ENCODE results near the gene PMS2. TPM values are rescaled to one million over a fixed set of nuclear protein-coding genes. Genes with fewer than 3 reads are reported as not detected.

PMS2 gene
- total RNA-seq, 1 experiment from 2014 or later = 27.6 TPM

- peaks cover 17% of the 10 kb centered on the region; the same call in 1 of the 2 replicates for H3K79me2 ChIP-seq (ENCODE audit: insufficient read depth, low read length)
- no peak overlapping the region for H3K27ac ChIP-seq (ENCODE audit: low read depth, low read length)
- H4K20me1 ChIP-seq (ENCODE audit: insufficient read depth) = no peaks in the 10 kb centered on the region
- H3K27me3 ChIP-seq (ENCODE audit: insufficient read depth, low read length) = no peaks in the 10 kb centered on the region
- H3K9ac ChIP-seq (ENCODE audit: low read length) = no peak overlapping the region
- no peak overlapping the region for H3K4me3 ChIP-seq (replicated peaks in 1 of 2; ENCODE audit: low read depth in 1 of 2, low read length in 2 of 2)
- no peak overlapping the region for H2AFZ ChIP-seq (ENCODE audit: low read depth, low read length, poor library complexity, severe bottlenecking)
- peaks cover 44 to 73% of the 10 kb centered on the region in 2 experiments for H3K36me3 ChIP-seq (ENCODE audit: control insufficient read depth in 1 of 2, insufficient read depth in 2 of 2, low read length in 2 of 2)
- no peaks in the 10 kb centered on the region for H3K9me2 ChIP-seq (ENCODE audit: insufficient read depth)
- DNase-seq (ENCODE audit: low read depth, low spot score) (no peak), ATAC-seq (no peak)
- peaks cover 7 to 24% of the 10 kb centered on the region in 2 experiments; a peak in 2 of 4 replicates for H3K4me1 ChIP-seq (ENCODE audit: control insufficient read depth in 1 of 2, insufficient read depth in 2 of 2, low read length in 2 of 2)
- H3K4me2 ChIP-seq (ENCODE audit: low read length) = no peak overlapping the region
- POLR2A ChIA-PET = no interaction called here
- TSS peak; percentile 75 for BruUV-seq (replicated peaks)
- CTCF ChIA-PET = no interaction called here
- RAD21 ChIA-PET (ENCODE audit: low non-redundant PET in 1 of 2, low total read pairs in 2 of 2, uncharacterized antibody in 2 of 2, unreplicated experiment in 2 of 2) = no interaction called here
- TF ChIP-seq JUND (IDR thresholded peaks at IDR 0.05) = 0 out of 2 replicates have a peak, but pooled peaks have one; percentile 5
- no peak for TF ChIP-seq ZFX (IDR thresholded peaks at IDR 0.05)
- no peaks in the 10 kb centered on the region for H3K9me3 ChIP-seq (ENCODE audit: control insufficient read depth in 1 of 2, insufficient read depth in 1 of 2, low read depth in 1 of 2, low read length in 2 of 2)
- intact Hi-C loops (cut with micrococcal nuclease) = no loop called here
Measured at GRCh38 chr7:6023974-6024435, 15.2 kb upstream of the PMS2 start.

- ChIA-PET CTCF (no interaction called here), POLR2A (no interaction called here), RAD21 (ENCODE audit: low non-redundant PET in 1 of 2, low total read pairs in 2 of 2, uncharacterized antibody in 2 of 2, unreplicated experiment in 2 of 2) (no interaction called here)
- Histone ChIP-seq H3K27me3 (ENCODE audit: insufficient read depth, low read length) (no peaks in the 10 kb centered on the region), H3K9ac (ENCODE audit: low read length) (no peak overlapping the region), H3K9me3 (ENCODE audit: control insufficient read depth in 1 of 2, insufficient read depth in 1 of 2, low read depth in 1 of 2, low read length in 2 of 2) (no peaks in the 10 kb centered on the region), H3K4me1 (ENCODE audit: control insufficient read depth in 1 of 2, insufficient read depth in 2 of 2, low read length in 2 of 2) (peaks cover 7 to 26% of the 10 kb centered on the region in 2 experiments; a peak in 2 of 4 replicates), H3K9me2 (ENCODE audit: insufficient read depth) (no peaks in the 10 kb centered on the region), H3K27ac (ENCODE audit: low read depth, low read length) (no peak overlapping the region), H3K36me3 (ENCODE audit: control insufficient read depth in 1 of 2, insufficient read depth in 2 of 2, low read length in 2 of 2) (peaks cover 44 to 68% of the 10 kb centered on the region in 2 experiments), H3K4me3 (replicated peaks in 1 of 2; ENCODE audit: low read depth in 1 of 2, low read length in 2 of 2) (no peak overlapping the region), H3K4me2 (ENCODE audit: low read length) (no peak overlapping the region), H4K20me1 (ENCODE audit: insufficient read depth) (no peaks in the 10 kb centered on the region), H3K79me2 (ENCODE audit: insufficient read depth, low read length) (peaks cover 17% of the 10 kb centered on the region; the same call in 1 of the 2 replicates), H2AFZ (ENCODE audit: low read depth, low read length, poor library complexity, severe bottlenecking) (no peak overlapping the region)
- TF ChIP-seq REST (IDR thresholded peaks at IDR 0.05; ENCODE audit: low read depth) (no peak), POLR2AphosphoS5 (IDR thresholded peaks at IDR 0.05; ENCODE audit: low read depth, low read length) (0 out of 2 replicates have a peak, but pooled peaks have one; percentile 28)
- DNase-seq (ENCODE audit: low read depth, low spot score) = no peak
- no TSS peak for BruUV-seq (replicated peaks)
- no peak for ATAC-seq
- intact Hi-C loops (cut with micrococcal nuclease) = no loop called here
Measured at GRCh38 chr7:6022707-6023106, 13.9 kb upstream of the PMS2 start.
